Activated T-cell treated with anti-CD3 and anti-CD28 coated beads, Interleukin-2, amount 50 U/mL, for 1 hour (primary cell): ENCODE results near the gene C2CD4C.
"Not testable (repeated sequence)": the region's sequence is repeated elsewhere in the genome, so short reads cannot be mapped to it uniquely, and the experiment has no call there.

Experiments
- DNase-seq: peaks from one replicate; pipeline ENCODE4 v3.0.0-alpha.2; 2020

The C2CD4C gene

GRCh38 chr19:362154-362553, 46.8 kb downstream of the C2CD4C start:
- DNase-seq: no peak

GRCh38 chr19:359653-359925, 49.4 kb downstream of the C2CD4C start:
- DNase-seq: no peak

GRCh38 chr19:355536-355935, 53.4 kb downstream of the C2CD4C start:
- not testable (repeated sequence) for DNase-seq
